Measurements from ENCODE around the gene TRIM54. TPM values are rescaled to one million over a fixed set of nuclear protein-coding genes. Genes with fewer than 3 reads are reported as not detected.
A peak's percentile ranks its signal among the peaks of the same experiment; 100 is the strongest.

Gene TRIM54
- total RNA-seq, 1 experiment from 2014 or later = 2.8 TPM

GRCh38 chr2:27356382-27357181 is 74.4 kb downstream of the TRIM54 start, which contains the start of gene GTF3C2:
Gene GTF3C2 (minus strand): TSS chr2:27356764. CDS start chr2:27343554, 13,210 bp downstream.
- peak; percentile 99 for DNase-seq (ENCODE audit: low spot score)
- no peaks in the 10 kb centered on the region for H3K9me3 ChIP-seq (ENCODE audit: low read depth, low read length, poor library complexity, severe bottlenecking)
- H3K4me1 ChIP-seq (ENCODE audit: insufficient read depth, low read length, poor library complexity, severe bottlenecking) = peaks cover 3% of the 10 kb centered on the region
- H3K36me3 ChIP-seq (ENCODE audit: insufficient read depth, low read length, poor library complexity, severe bottlenecking) = peaks cover 2% of the 10 kb centered on the region
- no peaks in the 10 kb centered on the region for H3K27me3 ChIP-seq (replicated peaks; ENCODE audit: insufficient read depth, low read depth, low read length, poor library complexity)
- peak within 1 kb of the TSS; percentile 88 for H3K27ac ChIP-seq (ENCODE audit: low read depth, low read length, poor library complexity, severe bottlenecking)
- no peak for TF ChIP-seq EZH2 (IDR thresholded peaks at IDR 0.05; ENCODE audit: borderline replicate concordance, low read depth, low read length, poor library complexity, severe bottlenecking)
- BruUV-seq (replicated peaks) = TSS peak; percentile 58
- intact Hi-C loops (cut with micrococcal nuclease; ENCODE audit: unreplicated experiment) = loop anchor here (1.0 kb wide), 1 partner anchor 14 kb away; the partner anchor contains the start of genes EIF2B4 and SNX17
- peak within 1 kb of the TSS; percentile 77 for H3K4me3 ChIP-seq (ENCODE audit: low read depth, low read length, poor library complexity, severe bottlenecking)
- ChIA-PET POLR2A (ENCODE audit: low non-redundant PET) (interaction anchor here (0.6 to 1.2 kb wide), 4 partner anchors 13 to 74 kb away, joined by 3 to 9 read pairs (median 4); no protein-coding TSS in a partner anchor), CTCF (interaction anchor here (1.5 kb wide), 1 partner anchor 13 kb away, joined by 4 read pairs; no protein-coding TSS in a partner anchor)

Other genes with a start within 250 kb of the TRIM54 start
- gene TMEM214, start 249.5 kb upstream of the TRIM54 start, total RNA-seq (2021) = 76.7 and 77.8 TPM in 2 replicates
- 64.1 and 72.8 TPM in 2 replicates for gene AGBL5, start 230.8 kb upstream of the TRIM54 start, total RNA-seq (2021)
- 235 and 237 TPM in 2 replicates for gene OST4, start 210.8 kb upstream of the TRIM54 start, total RNA-seq (2021)
- gene EMILIN1, start 203.8 kb upstream of the TRIM54 start, total RNA-seq (2021) = 31.0 and 46.8 TPM in 2 replicates
- 39.1 and 40.2 TPM in 2 replicates for gene KHK, start 195.7 kb upstream of the TRIM54 start, total RNA-seq (2021)
- gene CGREF1, start 163.3 kb upstream of the TRIM54 start, total RNA-seq (2021) = 8.4 and 9.4 TPM in 2 replicates
- gene ABHD1, start 158.6 kb upstream of the TRIM54 start, total RNA-seq (2021) = 0.22 TPM in 1 of 2 replicates, not detected in the other
- 52.7 and 53.8 TPM in 2 replicates for gene PREB, start 147.8 kb upstream of the TRIM54 start, total RNA-seq (2021)
- not detected in 2 replicates for gene PRR30, start 143.0 kb upstream of the TRIM54 start, total RNA-seq (2021)
- not detected in 2 replicates for gene TCF23, start 133.4 kb upstream of the TRIM54 start, total RNA-seq (2021)
- gene ATRAID, start 70.4 kb upstream of the TRIM54 start, total RNA-seq (2021) = 106 and 107 TPM in 2 replicates
- gene SLC5A6, start 70.2 kb upstream of the TRIM54 start, total RNA-seq (2021) = 366 and 515 TPM in 2 replicates
- 194 and 210 TPM in 2 replicates for gene CAD, start 65.1 kb upstream of the TRIM54 start, total RNA-seq (2021)
- 45.0 and 45.6 TPM in 2 replicates for gene SLC30A3, start 19.4 kb upstream of the TRIM54 start, total RNA-seq (2021)
- 2.4 and 2.7 TPM in 2 replicates for gene DNAJC5G, start 7.0 kb upstream of the TRIM54 start, total RNA-seq (2021)
- 0.64 and 0.68 TPM in 2 replicates for gene UCN, start 26.0 kb downstream of the TRIM54 start, total RNA-seq (2021)
- 63.4 and 66.3 TPM in 2 replicates for gene MPV17, start 40.7 kb downstream of the TRIM54 start, total RNA-seq (2021)
- gene GTF3C2, start 74.3 kb downstream of the TRIM54 start, total RNA-seq (2021) = 85.7 and 89.3 TPM in 2 replicates
- 68.8 and 74.7 TPM in 2 replicates for gene EIF2B4, start 87.9 kb downstream of the TRIM54 start, total RNA-seq (2021)
- gene SNX17, start 88.2 kb downstream of the TRIM54 start, total RNA-seq (2021) = 109 and 110 TPM in 2 replicates
- 21.3 and 22.3 TPM in 2 replicates for gene ZNF513, start 98.3 kb downstream of the TRIM54 start, total RNA-seq (2021)
- 147 and 155 TPM in 2 replicates for gene PPM1G, start 127.2 kb downstream of the TRIM54 start, total RNA-seq (2021)
- 86.3 and 93.0 TPM in 2 replicates for gene NRBP1, start 146.2 kb downstream of the TRIM54 start, total RNA-seq (2021)
- 2.6 and 3.4 TPM in 2 replicates for gene KRTCAP3, start 160.0 kb downstream of the TRIM54 start, total RNA-seq (2021)
- gene IFT172, start 207.3 kb downstream of the TRIM54 start, total RNA-seq (2021) = 42.2 and 50.4 TPM in 2 replicates
- gene FNDC4, start 212.8 kb downstream of the TRIM54 start, total RNA-seq (2021) = 1.3 and 3.1 TPM in 2 replicates
- not detected in 2 replicates for gene GCKR, start 214.4 kb downstream of the TRIM54 start, total RNA-seq (2021)

Measured in A673 (cell line).